Colonic mucosa (tissue), 4 donors: ENCODE measurements around the gene CD58. TPM values are rescaled to one million over a fixed set of nuclear protein-coding genes. Genes with fewer than 3 reads are reported as not detected.
A peak's percentile ranks its signal among the peaks of the same experiment; 100 is the strongest.

ENCODE experiments used
- DNase-seq: peaks from one replicate; pipeline ENCODE4 v3.0.0-alpha.2; 2020
- H3K27ac ChIP-seq: fragments of 200-600 bp; one replicate; pipeline ENCODE4 v1.8.0; 2021
- H3K27me3 ChIP-seq: fragments of 200-600 bp; one replicate; pipeline ENCODE4 v1.8.0; 2021
- H3K36me3 ChIP-seq: fragments of 200-600 bp; one replicate; pipeline ENCODE4 v1.8.0; 2021
- H3K4me1 ChIP-seq: fragments of 200-600 bp; one replicate; pipeline ENCODE4 v1.8.0; 2021; ENCODE audit warnings: mild to moderate bottlenecking
- H3K4me3 ChIP-seq: fragments of 200-600 bp; one replicate; pipeline ENCODE4 v1.8.0; 2021
- H3K9ac ChIP-seq, 2 donors: one replicate each; pipeline ENCODE4 v1.7.0; 2013; ENCODE audit warnings: control low read depth in 2 of 2, low read depth in 2 of 2, low read length in 2 of 2
- H3K9me3 ChIP-seq: fragments of 200-600 bp; one replicate; pipeline ENCODE4 v1.8.0; 2021
- CTCF ChIP-seq: fragments of 200-600 bp; IDR thresholded peaks from one replicate; pipeline ENCODE4 v1.8.0; 2022; ENCODE audit warnings: antibody characterized with exemption, mild to moderate bottlenecking
- intact Hi-C: fragments of 100-400 bp; cut with DNase I; formaldehyde crosslinking; loops from one replicate; pipeline ENCODE4 v1.14.1; 2022
- total RNA-seq, 2 donors: library from RNA; stranded (reverse); fragmentation: NEBNext Ultra II Directional in 1 of 2; extraction: Animal tissue kit (Norgen Biotek cat#: 25700) in 1 of 2; gene quantifications; one replicate each; pipeline ENCODE4 v1.2.1, GENCODE V29; 2021
- donor health status: healthy.
- donor health status: DM: no; HTN: no; CAD: no.
- donor health status: DM: no; HTN: no; CAD: no.

Gene CD58
- total RNA-seq, 2 donors from 2014 or later = 16.1 to 25.9 TPM

DNA sequence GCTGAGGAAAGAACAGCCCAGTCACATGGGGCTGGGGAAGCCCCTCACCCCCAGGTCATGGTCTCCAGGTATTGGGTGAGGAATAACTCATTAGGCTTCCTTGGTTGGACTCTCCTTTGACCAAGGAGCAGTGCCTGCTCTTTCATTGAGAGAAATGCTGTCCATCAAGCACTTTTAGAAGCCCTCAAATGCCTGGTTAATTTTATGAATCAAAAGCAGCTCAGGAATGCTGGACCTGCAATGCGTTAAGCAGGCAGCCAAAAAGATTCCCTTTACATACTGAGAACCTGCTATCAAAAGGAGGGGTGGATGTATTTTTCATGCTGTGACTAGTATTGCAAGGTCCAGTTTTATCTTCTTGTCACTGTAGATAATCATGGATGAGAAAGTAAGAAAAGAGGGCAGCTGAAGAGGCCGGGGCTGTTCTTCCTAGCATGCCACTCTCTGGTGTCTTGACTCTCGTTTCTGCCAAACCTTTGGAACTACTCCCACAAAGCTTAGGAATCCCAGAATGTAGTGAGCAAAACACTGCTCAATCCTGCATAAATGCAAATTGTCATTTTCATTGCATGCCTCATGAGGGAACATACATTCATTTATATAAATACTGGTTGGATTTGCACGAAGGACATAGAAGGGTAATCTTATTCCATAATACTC lies 2.1 kb upstream of the CD58 start:
- Histone ChIP-seq H3K9ac (no peak overlapping the region), H3K4me1 (no peaks in the 10 kb centered on the region), H3K36me3 (no peaks in the 10 kb centered on the region), H3K27me3 (no peaks in the 10 kb centered on the region), H3K27ac (no peak overlapping the region), H3K9me3 (no peaks in the 10 kb centered on the region), H3K4me3 (no peak overlapping the region)
- no peak for DNase-seq
- intact Hi-C loops = loop anchor here (5.0 kb wide), 1 partner anchor 484 kb away; no protein-coding TSS in a partner anchor
- TF ChIP-seq CTCF = no peak

- Histone ChIP-seq H3K27me3 (no peaks in the 10 kb centered on the region), H3K9me3 (no peaks in the 10 kb centered on the region), H3K4me1 (no peaks in the 10 kb centered on the region), H3K27ac (no peak overlapping the region), H3K4me3 (no peak overlapping the region), H3K36me3 (no peaks in the 10 kb centered on the region), H3K9ac (no peak overlapping the region)
- intact Hi-C loops = loop anchor here (5.0 kb wide), 1 partner anchor 485 kb away; no protein-coding TSS in a partner anchor
- TF ChIP-seq CTCF = no peak
- DNase-seq = no peak
Observed at GRCh38 chr1:116572099-116572498, 1.3 kb upstream of the CD58 start.

- peak; percentile 27 for DNase-seq
- Histone ChIP-seq H3K27me3 (no peaks in the 10 kb centered on the region), H3K9ac (peak overlapping the region; percentile 78 to 89), H3K4me1 (peaks cover 2% of the 10 kb centered on the region), H3K27ac (peak overlapping the region; percentile 96), H3K36me3 (no peaks in the 10 kb centered on the region), H3K4me3 (peak overlapping the region; percentile 66), H3K9me3 (no peaks in the 10 kb centered on the region)
- TF ChIP-seq CTCF = no peak
- intact Hi-C loops = loop anchor here (5.0 kb wide), 1 partner anchor 486 kb away; no protein-coding TSS in a partner anchor
Observed at GRCh38 chr1:116571215-116571919, 541 bp upstream of the CD58 start.

DNA sequence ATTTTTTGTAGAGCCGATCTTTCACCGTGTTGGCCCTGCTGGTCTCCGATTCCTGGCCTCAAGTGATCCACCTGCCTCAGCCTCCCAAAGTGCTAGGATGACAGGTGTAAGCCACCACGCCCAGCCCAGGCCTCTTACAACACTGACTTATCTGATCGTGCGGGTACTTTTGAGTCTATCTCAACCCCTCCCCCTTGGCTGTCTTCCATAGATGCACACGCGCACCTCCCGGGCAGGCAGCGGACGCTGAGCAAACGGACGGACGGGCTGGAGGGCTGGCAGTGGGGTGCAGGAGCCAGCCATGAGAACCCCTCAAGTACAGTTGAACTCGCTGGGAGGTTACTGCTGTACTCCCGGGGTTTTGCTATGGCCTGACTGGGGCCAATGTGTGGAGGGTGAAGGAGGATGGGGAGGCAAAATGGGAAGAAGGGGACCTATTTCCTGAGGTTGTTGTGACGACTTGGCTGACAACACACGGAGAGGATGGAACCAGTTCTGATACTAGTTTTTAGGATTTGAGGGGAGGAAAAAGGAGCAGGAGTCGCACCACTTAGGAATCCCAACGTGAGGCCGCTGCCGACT lies 959 bp downstream of the CD58 start:
- Histone ChIP-seq H3K27ac (peak overlapping the region; percentile 96), H3K4me3 (peak overlapping the region; percentile 66), H3K9me3 (no peaks in the 10 kb centered on the region), H3K36me3 (no peaks in the 10 kb centered on the region), H3K4me1 (peaks cover 4% of the 10 kb centered on the region), H3K27me3 (no peaks in the 10 kb centered on the region), H3K9ac (peak overlapping the region; percentile 89 to 98)
- intact Hi-C loops = loop anchor here (5.0 kb wide), 1 partner anchor 487 kb away; no protein-coding TSS in a partner anchor
- peak; percentile 89 for DNase-seq
- TF ChIP-seq CTCF = no peak

DNA sequence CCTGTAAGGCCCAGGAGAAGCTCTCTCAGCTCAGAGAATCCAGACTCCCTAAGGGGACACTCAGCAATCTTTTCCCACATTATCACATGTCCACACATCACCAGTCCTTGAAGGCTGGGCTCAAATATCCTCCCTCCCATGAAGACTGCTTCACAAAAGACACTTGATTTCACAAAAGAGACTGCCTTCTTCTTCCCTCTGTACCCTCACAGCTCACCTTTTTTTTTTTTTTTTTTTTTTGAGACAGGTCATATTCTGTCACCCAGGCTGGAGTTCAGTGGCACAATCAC lies 1.5 kb downstream of the CD58 start:
- Histone ChIP-seq H3K27ac (no peak overlapping the region), H3K9me3 (no peaks in the 10 kb centered on the region), H3K9ac (peak overlapping the region in 1 of 2 donors; percentile 3), H3K27me3 (no peaks in the 10 kb centered on the region), H3K36me3 (no peaks in the 10 kb centered on the region), H3K4me3 (no peak overlapping the region), H3K4me1 (peaks cover 4% of the 10 kb centered on the region)
- TF ChIP-seq CTCF = no peak
- intact Hi-C loops = no loop called here
- DNase-seq = no peak
